ENCODE measurements around the gene ERCC4.

Gene ERCC4

GRCh38 chr16:13937411-13937810 lies 17.5 kb downstream of the ERCC4 start (continued):
- TF ChIP-seq ZNF202 (tag by site-specific recombination; IDR thresholded peaks at IDR 0.05; ENCODE audit: borderline replicate concordance), result no peak
- no peak for TF ChIP-seq ZNF792 (tag by site-specific recombination; IDR thresholded peaks at IDR 0.05)
- TF ChIP-seq HOXD13 (CRISPR knock-in tag; IDR thresholded peaks at IDR 0.05; ENCODE audit: borderline replicate concordance), result no peak
- TF ChIP-seq, protein P1, sequence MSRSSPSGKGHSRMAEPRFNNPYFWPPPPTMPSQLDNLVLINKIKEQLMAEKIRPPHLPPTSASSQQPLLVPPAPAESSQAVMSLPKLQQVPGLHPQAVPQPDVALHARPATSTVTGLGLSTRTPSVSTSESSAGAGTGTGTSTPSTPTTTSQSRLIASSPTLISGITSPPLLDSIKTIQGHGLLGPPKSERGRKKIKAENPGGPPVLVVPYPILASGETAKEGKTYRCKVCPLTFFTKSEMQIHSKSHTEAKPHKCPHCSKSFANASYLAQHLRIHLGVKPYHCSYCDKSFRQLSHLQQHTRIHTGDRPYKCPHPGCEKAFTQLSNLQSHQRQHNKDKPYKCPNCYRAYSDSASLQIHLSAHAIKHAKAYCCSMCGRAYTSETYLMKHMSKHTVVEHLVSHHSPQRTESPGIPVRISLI (tag by site-specific recombination; IDR thresholded peaks at IDR 0.05), result no peak

- H3K9me3 ChIP-seq (ENCODE audit: control insufficient read depth, insufficient read depth, low read depth, low read length), result no peaks in the 10 kb centered on the region
- TF ChIP-seq KLF9 (tag by site-specific recombination; IDR thresholded peaks at IDR 0.05; ENCODE audit: low read depth), result no peak
- TF ChIP-seq ZNF10 (tag by site-specific recombination; IDR thresholded peaks at IDR 0.05), result no peak
- TF ChIP-seq SP7 (tag by site-specific recombination; IDR thresholded peaks at IDR 0.05), result no peak
- no peak for TF ChIP-seq ZNF837 (tag by site-specific recombination; IDR thresholded peaks at IDR 0.05)
- no peak for TF ChIP-seq ZNF555 (tag by site-specific recombination; conservative IDR thresholded peaks at IDR 0.05)
- no peak for TF ChIP-seq ZSCAN30 (tag by site-specific recombination; IDR thresholded peaks at IDR 0.05)
- no peak for TF ChIP-seq ZNF707 (tag by site-specific recombination; IDR thresholded peaks at IDR 0.05)
- no peak for TF ChIP-seq ZNF114 (tag by site-specific recombination; IDR thresholded peaks at IDR 0.05)
- TF ChIP-seq ZNF18 (tag by site-specific recombination; IDR thresholded peaks at IDR 0.05), result no peak
- POLR2A ChIA-PET, result no interaction called here
- no peak overlapping the region for H3K4me3 ChIP-seq (ENCODE audit: low read depth, low read length)
- CTCF ChIA-PET, result no interaction called here
- H3K27ac ChIP-seq (ENCODE audit: extremely low read depth, low read depth, low read length), result no peak overlapping the region
- no peaks in the 10 kb centered on the region for H3K4me1 ChIP-seq (ENCODE audit: control insufficient read depth, insufficient read depth, low read length)
- H3K36me3 ChIP-seq (ENCODE audit: control insufficient read depth in 2 of 2, insufficient read depth in 1 of 2, low read length in 2 of 2), result peaks cover 13 to 64% of the 10 kb centered on the region in 2 experiments
These were observed 18.5 kb downstream of the ERCC4 start for GRCh38 chr16:13938480-13938879.

DNA sequence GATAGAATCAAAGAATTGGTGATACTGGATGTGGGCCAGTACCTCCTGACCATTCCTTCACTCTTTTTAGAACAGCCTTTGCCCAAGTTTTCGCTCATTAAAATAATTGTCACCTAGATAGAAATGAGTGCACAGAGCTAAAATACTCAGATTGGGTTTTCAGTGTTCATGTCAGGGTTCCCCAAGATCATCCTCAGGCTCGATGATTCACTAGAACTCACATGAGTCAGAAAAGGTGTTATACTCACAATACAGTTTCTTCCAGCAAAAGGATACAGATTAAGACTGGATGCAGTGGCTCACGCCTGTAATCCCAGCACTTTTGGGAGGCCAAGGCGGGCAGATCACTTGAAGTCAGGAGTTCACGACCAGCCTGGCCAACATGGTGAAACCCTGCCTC lies 19.9 kb downstream of the ERCC4 start:
- Histone ChIP-seq H3K27ac (ENCODE audit: extremely low read depth, low read depth, low read length) (no peak overlapping the region), H3K4me1 (ENCODE audit: control insufficient read depth, insufficient read depth, low read length) (no peaks in the 10 kb centered on the region), H3K36me3 (ENCODE audit: control insufficient read depth in 2 of 2, insufficient read depth in 1 of 2, low read length in 2 of 2) (peaks cover 9 to 61% of the 10 kb centered on the region in 2 experiments), H3K9me3 (ENCODE audit: control insufficient read depth, insufficient read depth, low read depth, low read length) (no peaks in the 10 kb centered on the region), H3K4me3 (ENCODE audit: low read depth, low read length) (no peak overlapping the region)
- POLR2A ChIA-PET, result interaction anchor here (1.3 kb wide), 1 partner anchor 9 kb away, joined by 3 read pairs; no protein-coding TSS in a partner anchor
- CTCF ChIA-PET, result interaction anchor here (0.6 to 1.3 kb wide), 3 partner anchors 16 to 251 kb away, joined by 3 read pairs; no protein-coding TSS in a partner anchor
- TF ChIP-seq KLF1 (tag by site-specific recombination; IDR thresholded peaks at IDR 0.05) (no peak), ZNF18 (tag by site-specific recombination; IDR thresholded peaks at IDR 0.05) (no peak), ZBTB7A (tag by site-specific recombination; IDR thresholded peaks at IDR 0.05; ENCODE audit: low read depth) (no peak), ZNF121 (tag by site-specific recombination; IDR thresholded peaks at IDR 0.05) (no peak), ZNF114 (tag by site-specific recombination; IDR thresholded peaks at IDR 0.05) (no peak), ZNF280D (tag by site-specific recombination; IDR thresholded peaks at IDR 0.05) (no peak), ZNF292 (tag by site-specific recombination; IDR thresholded peaks at IDR 0.05; ENCODE audit: borderline replicate concordance, low read depth) (no peak), ZNF654 (tag by site-specific recombination; IDR thresholded peaks at IDR 0.05; ENCODE audit: low read depth) (no peak), ZNF19 (tag by site-specific recombination; IDR thresholded peaks at IDR 0.05; ENCODE audit: low read depth) (no peak), ZNF175 (tag by site-specific recombination; IDR thresholded peaks at IDR 0.05) (no peak), YY2 (tag by site-specific recombination; IDR thresholded peaks at IDR 0.05) (no peak), ZNF514 (tag by site-specific recombination; IDR thresholded peaks at IDR 0.05) (no peak), GLIS2 (tag by site-specific recombination; IDR thresholded peaks at IDR 0.05) (no peak)
- TF ChIP-seq, protein P2, sequence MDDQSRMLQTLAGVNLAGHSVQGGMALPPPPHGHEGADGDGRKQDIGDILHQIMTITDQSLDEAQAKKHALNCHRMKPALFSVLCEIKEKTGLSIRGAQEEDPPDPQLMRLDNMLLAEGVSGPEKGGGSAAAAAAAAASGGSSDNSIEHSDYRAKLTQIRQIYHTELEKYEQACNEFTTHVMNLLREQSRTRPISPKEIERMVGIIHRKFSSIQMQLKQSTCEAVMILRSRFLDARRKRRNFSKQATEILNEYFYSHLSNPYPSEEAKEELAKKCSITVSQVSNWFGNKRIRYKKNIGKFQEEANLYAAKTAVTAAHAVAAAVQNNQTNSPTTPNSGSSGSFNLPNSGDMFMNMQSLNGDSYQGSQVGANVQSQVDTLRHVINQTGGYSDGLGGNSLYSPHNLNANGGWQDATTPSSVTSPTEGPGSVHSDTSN (CRISPR knock-in tag; IDR thresholded peaks at IDR 0.05), result no peak
